LoVo (cell line): Measurements from ENCODE around the gene DLEC1.
"Not testable (repeated sequence)": the region's sequence is repeated elsewhere in the genome, so short reads cannot be mapped to it uniquely, and the experiment has no call there.

ENCODE experiments used
- DNase-seq: peaks from one replicate; pipeline ENCODE4 v3.0.0-alpha.2; 2016; ENCODE audit warnings: low spot score

DLEC1 gene

DNA sequence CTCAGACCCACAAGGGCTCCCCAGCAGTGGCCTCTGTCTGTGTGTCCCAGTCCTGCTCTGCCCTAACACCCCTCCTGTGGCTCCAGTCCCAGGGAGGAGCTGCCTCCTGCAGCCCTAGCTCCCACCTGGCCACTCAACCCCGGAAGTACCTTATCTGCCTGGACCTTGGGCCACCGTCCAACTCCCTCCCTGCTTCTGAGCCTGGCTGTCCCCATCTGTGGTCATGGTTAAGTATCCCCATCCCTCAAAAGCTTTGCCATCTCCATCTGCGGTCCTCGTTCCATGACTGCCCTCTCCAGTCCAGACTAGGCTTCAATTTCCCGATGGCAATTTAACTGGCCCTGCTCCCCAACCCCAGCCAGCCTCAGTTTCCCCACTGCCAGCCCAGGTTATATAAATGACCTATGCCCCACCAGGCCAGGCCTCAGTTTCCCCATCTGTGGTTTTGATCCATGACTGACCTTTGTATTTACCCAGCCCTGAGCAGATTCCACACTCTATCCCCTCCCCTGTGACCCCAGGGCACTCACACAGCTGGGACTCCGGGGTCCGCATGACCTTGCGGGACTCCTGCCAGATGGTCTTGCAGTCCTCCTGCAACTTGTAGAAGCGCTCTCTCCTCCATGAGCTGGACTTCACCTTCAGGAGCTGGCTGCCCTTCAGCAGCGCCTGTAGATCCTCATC, 19.2 kb upstream of the DLEC1 start:
- DNase-seq, result no peak

- no peak for DNase-seq
Observed at GRCh38 chr3:38020342-38020726, 18.7 kb upstream of the DLEC1 start.

- no peak for DNase-seq
Observed at GRCh38 chr3:38021196-38021595, 17.8 kb upstream of the DLEC1 start.

GRCh38 chr3:38022301-38022700, 16.7 kb upstream of the DLEC1 start:
- DNase-seq, result no peak

- DNase-seq, result no peak
Observed at GRCh38 chr3:38022896-38023709, 15.9 kb upstream of the DLEC1 start.

DNA sequence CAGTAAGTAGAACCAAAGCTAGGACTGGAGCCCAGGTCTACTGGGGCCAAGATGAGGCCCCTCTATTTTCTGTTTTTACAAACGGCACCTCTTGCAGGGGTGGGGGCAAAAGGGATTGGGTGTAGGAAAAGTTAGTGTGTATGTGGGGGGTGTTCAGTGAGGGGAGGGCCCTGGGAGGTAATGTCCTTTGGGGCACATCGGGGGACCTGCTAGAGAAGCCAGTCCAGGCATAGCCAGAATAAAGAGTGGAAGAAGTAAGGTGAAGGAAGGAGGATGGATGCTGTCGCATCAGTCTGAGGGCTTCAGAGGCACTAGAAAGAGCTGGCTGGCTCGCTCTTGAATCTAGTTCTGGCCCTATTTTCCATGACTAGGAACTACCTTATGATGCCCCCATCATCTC, 12.2 kb upstream of the DLEC1 start:
- no peak for DNase-seq

- DNase-seq, result no peak
Observed at GRCh38 chr3:38027466-38028465, 11.2 kb upstream of the DLEC1 start.

DNA sequence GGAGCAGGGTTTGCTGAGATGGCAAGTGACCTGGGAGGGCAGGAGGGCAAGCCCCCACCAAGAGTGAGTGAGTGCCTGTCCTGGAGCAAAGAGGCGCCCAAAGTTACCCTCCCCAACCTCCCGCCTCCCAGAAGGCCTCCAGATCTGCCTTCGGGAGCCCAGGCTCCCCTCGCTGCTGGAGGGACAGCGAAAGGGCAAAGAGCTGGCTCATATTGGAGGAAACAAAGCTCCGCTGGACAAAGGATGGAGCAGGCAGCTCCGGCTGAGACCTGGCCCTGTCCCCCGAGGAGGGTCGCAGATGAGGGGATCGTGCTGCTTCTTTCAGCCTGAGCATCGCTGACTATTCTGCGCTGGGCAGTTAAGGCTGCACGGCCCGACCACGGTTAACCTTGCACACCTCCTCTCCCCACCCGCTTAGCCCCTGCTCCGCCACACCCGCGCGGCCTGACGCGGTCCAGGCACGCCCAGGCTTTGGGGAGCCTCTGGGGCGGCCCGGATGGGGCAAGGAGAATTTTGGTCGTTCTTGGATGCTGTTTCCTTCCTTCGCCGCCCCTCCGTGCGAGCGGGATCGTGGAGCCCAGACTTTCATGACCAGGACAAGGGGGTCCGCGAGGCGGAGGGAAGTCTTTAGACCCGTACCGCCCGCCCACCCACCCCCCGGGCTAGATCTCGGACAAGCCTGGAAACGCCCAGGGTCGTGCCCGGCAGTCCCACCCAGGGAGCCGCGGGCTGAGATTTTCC, 10.2 kb upstream of the DLEC1 start:
- no peak for DNase-seq

- DNase-seq, result peak; percentile 8
Observed at GRCh38 chr3:38029400-38030125, 9.4 kb upstream of the DLEC1 start, which contains the start of gene PLCD1. Gene PLCD1 (minus strand): TSS chr3:38029642. CDS start chr3:38029539, 103 bp downstream.

GRCh38 chr3:38030126-38031021, 8.6 kb upstream of the DLEC1 start:
- no peak for DNase-seq

DNA sequence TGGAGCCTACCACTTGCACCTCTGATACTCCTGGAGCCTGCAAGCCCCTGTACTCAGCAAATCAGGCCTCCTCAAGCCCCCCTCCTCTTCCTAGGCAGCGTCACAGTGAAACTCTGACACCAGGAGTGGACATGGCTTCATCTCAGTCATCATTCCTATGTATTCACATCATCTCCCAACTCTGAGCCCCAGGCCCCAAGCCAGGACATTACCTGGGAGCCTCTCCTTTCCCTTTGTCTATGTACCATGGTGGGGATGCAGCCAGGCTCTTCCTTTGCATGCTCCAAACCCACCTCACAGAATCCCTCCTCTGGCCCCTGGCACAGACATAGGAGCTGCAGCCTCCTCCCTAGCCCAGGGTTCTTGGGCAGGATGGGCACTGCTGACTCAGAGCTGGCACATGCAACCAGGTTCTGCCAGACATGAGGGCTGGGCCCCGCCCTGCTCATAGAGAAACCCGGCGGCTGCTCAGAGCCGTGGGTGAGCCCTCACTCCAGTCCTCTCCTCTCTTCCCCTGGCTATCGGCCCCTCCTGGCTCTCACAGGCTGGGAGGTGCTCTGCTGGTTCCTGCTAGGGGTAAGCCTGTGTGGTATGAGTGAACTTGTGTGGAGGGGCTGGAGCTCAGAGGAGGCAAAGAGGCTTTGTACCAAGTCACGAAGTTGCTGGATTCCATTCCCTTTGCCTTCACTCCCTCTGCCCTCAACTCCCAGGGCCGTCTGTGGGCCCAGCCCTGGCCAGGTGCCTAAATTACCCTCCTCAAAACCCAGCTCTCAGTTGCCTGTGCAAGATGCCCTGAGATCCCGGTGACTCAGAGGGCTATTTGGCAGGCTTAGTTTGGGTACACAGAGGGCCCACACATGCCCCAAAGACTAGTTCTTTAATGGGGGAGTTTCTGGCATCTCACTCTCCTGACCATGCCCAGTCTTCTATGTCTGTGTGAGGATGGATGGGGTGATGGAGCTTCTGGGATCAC, 7.7 kb upstream of the DLEC1 start:
- peak; percentile 78 for DNase-seq

GRCh38 chr3:38032328-38032865, 6.6 kb upstream of the DLEC1 start:
- no peak for DNase-seq

GRCh38 chr3:38033586-38033985, 5.4 kb upstream of the DLEC1 start:
- DNase-seq, result not testable (repeated sequence)

- DNase-seq, result not testable (repeated sequence)
Observed at GRCh38 chr3:38034335-38034734, 4.7 kb upstream of the DLEC1 start.

DNA sequence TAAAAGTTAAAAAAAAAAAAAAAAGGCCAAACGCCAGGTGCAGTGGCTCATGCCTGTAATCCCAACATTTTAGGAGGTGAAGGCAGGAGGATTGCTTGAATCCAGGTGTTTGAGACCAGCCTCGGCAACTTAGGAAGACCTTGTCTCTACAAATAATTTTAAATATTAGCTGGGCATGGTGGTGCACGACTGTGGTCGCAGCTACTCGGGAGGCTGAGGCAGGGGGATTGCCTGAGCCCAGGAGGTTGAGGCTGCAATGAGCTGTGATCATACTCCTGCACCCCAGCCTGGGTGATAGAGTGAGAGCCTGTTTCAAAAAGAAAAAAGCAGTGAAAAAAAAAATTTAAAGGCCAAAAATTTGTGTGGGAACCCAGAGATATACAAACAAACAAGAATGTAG, 2.7 kb upstream of the DLEC1 start:
- DNase-seq, result no peak

DNA sequence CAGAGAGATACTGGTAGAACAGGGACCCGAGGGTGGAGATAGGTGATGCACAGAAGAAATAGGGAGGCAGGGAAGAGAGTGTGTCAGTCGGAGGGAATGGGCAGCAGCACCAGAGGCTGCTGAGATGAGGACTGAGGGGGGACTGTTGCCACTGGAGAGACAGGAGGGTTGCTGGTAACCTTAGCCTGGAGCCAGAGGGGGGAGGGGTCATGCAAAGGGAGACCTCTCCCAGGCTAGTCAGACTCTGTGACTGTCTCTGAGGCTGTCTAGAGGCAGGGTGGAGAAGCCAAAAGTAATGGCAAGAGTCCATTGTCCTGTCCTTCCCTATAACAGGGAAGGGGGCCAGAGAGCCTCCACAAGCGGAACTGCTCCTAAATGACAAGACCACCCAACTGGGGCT, 2.1 kb upstream of the DLEC1 start:
- no peak for DNase-seq

GRCh38 chr3:38038447-38038911, 529 bp upstream of the DLEC1 start:
- no peak for DNase-seq

DNA sequence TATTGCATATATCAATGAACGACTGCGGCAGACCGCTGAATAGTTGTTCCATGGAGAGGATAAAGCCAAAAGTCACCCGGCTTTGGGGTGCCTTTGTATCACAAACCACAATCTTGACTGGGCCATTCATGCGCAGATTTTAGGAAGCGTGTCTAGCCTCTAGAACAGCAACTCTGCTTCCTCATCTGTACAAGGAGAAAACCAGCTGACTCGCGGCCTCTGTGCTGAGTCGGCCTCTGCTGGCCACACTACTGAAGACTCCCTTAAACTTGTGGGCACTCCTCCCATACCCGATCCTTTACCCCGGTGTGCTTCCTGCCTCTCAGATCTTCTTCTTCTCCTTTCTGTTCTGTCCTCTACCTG, 872 bp downstream of the DLEC1 start:
- no peak for DNase-seq
